ENCODE results near the gene TBL2.
"Not testable (repeated sequence)": the region's sequence is repeated elsewhere in the genome, so short reads cannot be mapped to it uniquely, and the experiment has no call there.

The TBL2 gene

GRCh38 chr7:73611017-73611555, 32.7 kb upstream of the TBL2 start:
- DNase-seq (ENCODE audit: low read depth in 1 of 2, low spot score in 1 of 2) = no peak
- H3K27ac ChIP-seq (replicated peaks) = no peak overlapping the region
- TF ChIP-seq CTCF (IDR thresholded peaks at IDR 0.05; ENCODE audit: insufficient read depth, low read length) (no peak), SPI1 (IDR thresholded peaks at IDR 0.05; ENCODE audit: borderline replicate concordance, low read depth) (no peak), POLR2AphosphoS5 (IDR thresholded peaks at IDR 0.05; ENCODE audit: low read depth) (no peak), GABPA (IDR thresholded peaks at IDR 0.05; ENCODE audit: low read depth) (no peak), REST (IDR thresholded peaks at IDR 0.05; ENCODE audit: insufficient replicate concordance, low read depth) (no peak)

GRCh38 chr7:73610105-73610504, 31.7 kb upstream of the TBL2 start:
- no peak overlapping the region for H3K27ac ChIP-seq (replicated peaks)

More at GRCh38 chr7:73611017-73611555, 32.7 kb upstream of the TBL2 start:
- Histone ChIP-seq H3K27me3 (ENCODE audit: insufficient read depth, poor library complexity, severe bottlenecking) (no peaks in the 10 kb centered on the region), H3K4me3 (replicated peaks; ENCODE audit: insufficient read depth, low read length) (no peak overlapping the region)

GRCh38 chr7:73607692-73607983, 29.3 kb upstream of the TBL2 start:
- not testable (repeated sequence) for H3K4me3 ChIP-seq (replicated peaks; ENCODE audit: insufficient read depth, low read length); H3K27ac ChIP-seq (replicated peaks); DNase-seq (ENCODE audit: low read depth in 1 of 2, low spot score in 1 of 2)
- peaks cover 10% of the 10 kb centered on the region for H3K27me3 ChIP-seq (ENCODE audit: insufficient read depth, poor library complexity, severe bottlenecking)

More at GRCh38 chr7:73610105-73610504, 31.7 kb upstream of the TBL2 start:
- no peak for DNase-seq (ENCODE audit: low read depth in 1 of 2, low spot score in 1 of 2)
- Histone ChIP-seq H3K27me3 (ENCODE audit: insufficient read depth, poor library complexity, severe bottlenecking) (peaks cover 4% of the 10 kb centered on the region), H3K4me3 (replicated peaks; ENCODE audit: insufficient read depth, low read length) (no peak overlapping the region)
- TF ChIP-seq GABPA (IDR thresholded peaks at IDR 0.05; ENCODE audit: low read depth) (no peak), SPI1 (IDR thresholded peaks at IDR 0.05; ENCODE audit: borderline replicate concordance, low read depth) (no peak), REST (IDR thresholded peaks at IDR 0.05; ENCODE audit: insufficient replicate concordance, low read depth) (no peak), POLR2AphosphoS5 (IDR thresholded peaks at IDR 0.05; ENCODE audit: low read depth) (no peak), CTCF (IDR thresholded peaks at IDR 0.05; ENCODE audit: insufficient read depth, low read length) (no peak)

- no peak overlapping the region for H3K27ac ChIP-seq (replicated peaks)
- peak in 1 of 2 experiments; percentile 27 for DNase-seq (ENCODE audit: low read depth in 1 of 2, low spot score in 1 of 2)
- H3K4me3 ChIP-seq (replicated peaks; ENCODE audit: insufficient read depth, low read length) = no peak overlapping the region
- peaks cover 10% of the 10 kb centered on the region for H3K27me3 ChIP-seq (ENCODE audit: insufficient read depth, poor library complexity, severe bottlenecking)
- TF ChIP-seq GABPA (IDR thresholded peaks at IDR 0.05; ENCODE audit: low read depth) = no peak
- peak; percentile 68 for TF ChIP-seq CTCF (IDR thresholded peaks at IDR 0.05; ENCODE audit: insufficient read depth, low read length)
- no peak for TF ChIP-seq REST (IDR thresholded peaks at IDR 0.05; ENCODE audit: insufficient replicate concordance, low read depth)
- TF ChIP-seq POLR2AphosphoS5 (IDR thresholded peaks at IDR 0.05; ENCODE audit: low read depth) = no peak
- TF ChIP-seq SPI1 (IDR thresholded peaks at IDR 0.05; ENCODE audit: borderline replicate concordance, low read depth) = no peak
These were observed 28.7 kb upstream of the TBL2 start for GRCh38 chr7:73606801-73607691.
